IMR-90 (cell line): Measurements from ENCODE around the gene FRAS1. TPM values are rescaled to one million over a fixed set of nuclear protein-coding genes. Genes with fewer than 3 reads are reported as not detected.
A peak's percentile ranks its signal among the peaks of the same experiment; 100 is the strongest.

Source experiments
- ATAC-seq: fragments of 200-7000 bp; cut with Tn5 transposase; 2 replicates; pipeline ENCODE4 v1.9.1; 2020; ENCODE audit warnings: low read depth, mild to moderate bottlenecking, moderate library complexity
- BruUV-seq: library from RNA; stranded (reverse); fragments of 400-500 nt; replicated peaks from 2 replicates; lab custom pipeline; 2021; lab: Mats Ljungman, UMichigan
- CTCF ChIA-PET: fragments of 300-600 bp; formaldehyde crosslinking; extraction: SDS; loops from one replicate; lab custom pipeline; 2021; ENCODE audit warnings: antibody characterized with exemption; lab: Yijun Ruan, JAX
- POLR2A ChIA-PET: fragments of 300-600 bp; sonication (Branson Sonifier 250); formaldehyde crosslinking; loops from one replicate; lab custom pipeline; 2022; ENCODE audit warnings: antibody characterized with exemption; ENCODE audit not compliant: unreplicated experiment; lab: Charles Lee
- DNase-seq: peaks from one replicate; pipeline ENCODE4 v3.0.0; 2013
- H2AFZ ChIP-seq: replicated peaks from 2 replicates; pipeline ENCODE3; 2013; ENCODE audit warnings: low read length, mild to moderate bottlenecking; ENCODE audit not compliant: poor library complexity
- H2AK5ac ChIP-seq: 2 replicates; pipeline ENCODE4 v1.6.1; 2013; ENCODE audit warnings: low read depth, low read length, inconsistent platforms
- H2AK9ac ChIP-seq: replicated peaks from 2 replicates; pipeline ENCODE3; 2013; ENCODE audit warnings: mild to moderate bottlenecking, low read depth, low read length, moderate library complexity; ENCODE audit not compliant: poor library complexity
- H2BK120ac ChIP-seq: 2 replicates; pipeline ENCODE4 v1.6.1; 2013; ENCODE audit warnings: low read depth, low read length, inconsistent platforms
- H2BK15ac ChIP-seq: 3 replicates; pipeline ENCODE4 v1.6.1; 2013; ENCODE audit warnings: low read depth, low read length, inconsistent platforms
- H2BK20ac ChIP-seq: 2 replicates; pipeline ENCODE4 v1.6.1; 2013; ENCODE audit warnings: low read depth, mild to moderate bottlenecking, inconsistent platforms, low read length, moderate library complexity
- H2BK5ac ChIP-seq: 2 replicates; pipeline ENCODE4 v1.6.1; 2013; ENCODE audit warnings: mild to moderate bottlenecking, low read depth, low read length, inconsistent platforms; ENCODE audit not compliant: poor library complexity, severe bottlenecking
- H3K14ac ChIP-seq: replicated peaks from 2 replicates; pipeline ENCODE4 v1.6.1; 2013; ENCODE audit warnings: low read depth, low read length, inconsistent platforms
- H3K18ac ChIP-seq: 2 replicates; pipeline ENCODE4 v1.6.1; 2013; ENCODE audit warnings: low read depth, low read length, control low read depth
- H3K23ac ChIP-seq: 2 replicates; pipeline ENCODE4 v1.6.1; 2013; ENCODE audit warnings: low read depth, low read length, inconsistent platforms
- H3K27ac ChIP-seq: 2 replicates; pipeline ENCODE4 v1.5.1; 2013; ENCODE audit warnings: mild to moderate bottlenecking, control low read depth, low read length; ENCODE audit not compliant: insufficient read depth
- H3K27me3 ChIP-seq: 2 replicates; pipeline ENCODE4 v1.6.1; 2013; ENCODE audit warnings: low read length; ENCODE audit not compliant: control insufficient read depth, insufficient read depth
- H3K36me3 ChIP-seq: 2 replicates; pipeline ENCODE4 v1.6.1; 2013; ENCODE audit warnings: low read length, mixed read lengths; ENCODE audit not compliant: control insufficient read depth, insufficient read depth
- H3K4ac ChIP-seq: 2 replicates; pipeline ENCODE4 v1.6.1; 2013; ENCODE audit warnings: low read depth, low read length, inconsistent platforms
- H3K4me1 ChIP-seq: 2 replicates; pipeline ENCODE4 v1.6.1; 2013; ENCODE audit warnings: low read length, mixed read lengths; ENCODE audit not compliant: control insufficient read depth, insufficient read depth
- H3K4me2 ChIP-seq: 2 replicates; pipeline ENCODE4 v1.6.1; 2013; ENCODE audit warnings: low read depth, mild to moderate bottlenecking, control low read depth, low read length, moderate library complexity
- H3K4me3 ChIP-seq: 2 replicates; pipeline ENCODE4 v1.5.1; 2013; ENCODE audit warnings: low read depth, mild to moderate bottlenecking, control low read depth, low read length, moderate library complexity; ENCODE audit not compliant: insufficient read depth
- H3K56ac ChIP-seq: 2 replicates; pipeline ENCODE4 v1.6.1; 2013; ENCODE audit warnings: low read length, inconsistent platforms; ENCODE audit not compliant: insufficient read depth; ENCODE audit errors: extremely low read depth
- H3K79me1 ChIP-seq, 2 experiments: 2 replicates each; pipeline ENCODE4 v1.6.1; 2013; ENCODE audit warnings: low read length in 2 of 2, inconsistent platforms in 1 of 2, low read depth in 1 of 2
- H3K9ac ChIP-seq: 2 replicates; pipeline ENCODE4 v1.6.1; 2013; ENCODE audit warnings: low read depth, low read length, control low read depth
- H3K9me1 ChIP-seq: 2 replicates; pipeline ENCODE4 v1.6.1; 2013; ENCODE audit warnings: low read length, inconsistent platforms; ENCODE audit not compliant: insufficient read depth
- H3K9me3 ChIP-seq: 2 replicates; pipeline ENCODE4 v1.6.1; 2013; ENCODE audit warnings: low read length; ENCODE audit not compliant: control insufficient read depth, insufficient read depth
- H4K20me1 ChIP-seq: 2 replicates; pipeline ENCODE4 v1.6.1; 2013; ENCODE audit warnings: low read length, inconsistent platforms; ENCODE audit not compliant: insufficient read depth
- H4K5ac ChIP-seq: 2 replicates; pipeline ENCODE4 v1.6.1; 2013; ENCODE audit warnings: mild to moderate bottlenecking, low read depth, low read length, control low read depth
- H4K8ac ChIP-seq, 2 experiments: 2 replicates each; pipeline ENCODE4 v1.6.1; 2013; ENCODE audit warnings: low read depth in 2 of 2, low read length in 2 of 2, control low read depth in 1 of 2, inconsistent platforms in 1 of 2
- H4K91ac ChIP-seq: 2 replicates; pipeline ENCODE4 v1.6.1; 2013; ENCODE audit warnings: low read depth, low read length, inconsistent platforms; ENCODE audit not compliant: insufficient read depth
- CEBPB ChIP-seq: IDR thresholded peaks from 2 replicates; pipeline ENCODE4 v1.6.1; 2012; ENCODE audit warnings: low read depth, low read length, improper control_type of control experiment
- CHD1 ChIP-seq: IDR thresholded peaks from 2 replicates; pipeline ENCODE4 v1.6.1; 2012; ENCODE audit warnings: low read depth, low read length, improper control_type of control experiment
- FOS ChIP-seq: fragments of 150-350 bp; IDR thresholded peaks from 2 replicates; pipeline ENCODE4 v1.6.1; 2016; ENCODE audit warnings: low read depth, low read length
- MAFK ChIP-seq: IDR thresholded peaks from 2 replicates; pipeline ENCODE4 v1.6.1; 2012; ENCODE audit warnings: low read depth, low read length, improper control_type of control experiment
- MAZ ChIP-seq: IDR thresholded peaks from 2 replicates; pipeline ENCODE4 v1.6.1; 2012; ENCODE audit warnings: low read depth, mild to moderate bottlenecking, low read length, improper control_type of control experiment, moderate library complexity, borderline replicate concordance
- MXI1 ChIP-seq: IDR thresholded peaks from 2 replicates; pipeline ENCODE4 v1.6.1; 2012; ENCODE audit warnings: low read depth, mild to moderate bottlenecking, low read length, moderate library complexity, borderline replicate concordance
- NFE2L2 ChIP-seq: fragments of 150-350 bp; IDR thresholded peaks from 2 replicates; pipeline ENCODE4 v1.6.1; 2016; ENCODE audit warnings: low read depth, mild to moderate bottlenecking, low read length
- POLR2A ChIP-seq: IDR thresholded peaks from 2 replicates; pipeline ENCODE4 v1.6.1; 2012; ENCODE audit warnings: mild to moderate bottlenecking, low read depth, low read length
- RAD21 ChIP-seq: IDR thresholded peaks from 2 replicates; pipeline ENCODE4 v1.6.1; 2012; ENCODE audit warnings: low read length, improper control_type of control experiment
- RCOR1 ChIP-seq: IDR thresholded peaks from 2 replicates; pipeline ENCODE4 v1.6.1; 2012; ENCODE audit warnings: mild to moderate bottlenecking, low read length, improper control_type of control experiment; ENCODE audit not compliant: insufficient replicate concordance
- RFX5 ChIP-seq: IDR thresholded peaks from 2 replicates; pipeline ENCODE4 v1.8.0; 2012; ENCODE audit warnings: low read depth, mild to moderate bottlenecking, low read length, moderate library complexity
- SMC3 ChIP-seq: fragments of 150-350 bp; IDR thresholded peaks from 2 replicates; pipeline ENCODE4 v1.6.1; 2016; ENCODE audit warnings: low read depth, mild to moderate bottlenecking, antibody characterized with exemption, low read length, moderate library complexity
- USF2 ChIP-seq: fragments of 150-350 bp; IDR thresholded peaks from 2 replicates; pipeline ENCODE4 v1.6.1; 2017; ENCODE audit warnings: mild to moderate bottlenecking, antibody characterized with exemption, low read length, low read depth
- WGBS, 2 experiments: methylation state at CpG; one replicate each; pipeline versions ENCODE4 v1.1.5 to v1.1.7; 2013; ENCODE audit warnings: missing lambda C conversion rate in 2 of 2; ENCODE audit not compliant: insufficient read length in 1 of 2; ENCODE audit errors: extremely low coverage in 2 of 2; 5-methylcytosine and 5-hydroxymethylcytosine counted together
- dilution Hi-C: fragments of 300-500 bp; cut with HindIII; formaldehyde crosslinking; loops from one replicate; pipeline ENCODE4 v1.14.3; 2018; ENCODE audit warnings: low sequenced_read_pairs; ENCODE audit not compliant: unreplicated experiment
- in situ Hi-C: fragments of 300-500 bp; cut with MboI; formaldehyde crosslinking; loops from 3 replicates; pipeline ENCODE4 v1.14.3; 2019; ENCODE audit warnings: low sequenced_read_pairs, inconsistent platforms, mixed read lengths
- intact Hi-C: fragments of 100-400 bp; cut with micrococcal nuclease; formaldehyde crosslinking; loops from 2 replicates; pipeline ENCODE4 v1.10.0; 2022
- polyA plus RNA-seq, 3 experiments: library from polyadenylated mRNA; depleted of rRNA; stranded (reverse); fragments of >200 nt; gene quantifications; 2 replicates each; pipeline ENCODE4 v1.2.3, GENCODE V29; 2012; ENCODE audit warnings: low replicate concordance in 1 of 3
- total RNA-seq: library from RNA; depleted of rRNA; stranded (reverse); fragments of >200 nt; gene quantifications from 2 replicates; pipeline ENCODE4 v1.2.3, GENCODE V29; 2012
- TF ChIP-seq, protein P1 (sequence below): conservative IDR thresholded peaks from 2 replicates; pipeline ENCODE4 v1.5.1; 2012; ENCODE audit warnings: mild to moderate bottlenecking, low read depth, low read length, improper control_type of control experiment
- TF ChIP-seq, protein P2 (sequence below): fragments of 150-350 bp; IDR thresholded peaks from 2 replicates; pipeline ENCODE4 v1.6.1; 2016; ENCODE audit warnings: low read depth, mild to moderate bottlenecking, low read length, moderate library complexity, borderline replicate concordance

Gene FRAS1
- total and polyA plus RNA-seq, 2 of the 4 experiments (the other 2 are of a cell fraction), result under 0.01 to 0.03 TPM

DNA sequence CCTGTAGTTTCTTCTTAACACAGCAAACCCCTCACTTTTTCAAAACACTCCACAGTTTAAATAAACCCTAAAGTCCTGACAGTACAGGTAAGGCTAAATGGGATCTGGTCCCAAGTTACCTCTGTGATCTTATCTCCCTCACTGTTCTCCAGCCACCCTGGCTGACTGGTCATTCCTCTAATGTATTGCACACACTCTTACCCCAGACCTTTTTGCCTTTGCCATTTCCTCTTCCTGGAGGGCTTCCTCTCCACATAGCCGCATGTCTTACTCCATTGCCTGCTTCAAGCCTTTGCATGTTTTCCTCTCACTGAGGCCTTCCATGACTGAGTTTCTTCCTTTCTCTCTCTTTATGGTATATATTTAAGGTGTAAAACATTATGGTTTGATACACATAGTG is 474.9 kb downstream of the FRAS1 start:
- Histone ChIP-seq H3K27ac (no peak overlapping the region), H4K20me1 (no peaks in the 10 kb centered on the region), H3K27me3 (no peaks in the 10 kb centered on the region), H3K4me2 (no peak overlapping the region), H2AK5ac (no peak overlapping the region), H3K14ac (no peak overlapping the region), H3K79me1 (0 out of 4 replicates have a peak, but pooled peaks cover 0 to 4% of the 10 kb centered on the region in 2 experiments), H2AFZ (no peak overlapping the region), H4K8ac (no peak overlapping the region), H3K4ac (no peak overlapping the region), H3K4me3 (no peak overlapping the region), H3K4me1 (peaks cover 10% of the 10 kb centered on the region), H4K91ac (no peak overlapping the region), H2AK9ac (no peak overlapping the region), H3K36me3 (no peaks in the 10 kb centered on the region), H3K23ac (no peak overlapping the region), H3K18ac (no peak overlapping the region), H2BK20ac (no peak overlapping the region), H3K9me3 (no peaks in the 10 kb centered on the region), H3K9me1 (peaks cover 10% of the 10 kb centered on the region), H4K5ac (no peak overlapping the region), H3K9ac (no peak overlapping the region), H2BK15ac (0 out of 3 replicates have a peak overlapping the region, but pooled peaks have one; percentile 15), H2BK5ac (no peak overlapping the region), H2BK120ac (no peak overlapping the region), H3K56ac (no peak overlapping the region)
- no CpG with 5 or more reads among the region's 1 CpG for WGBS, 2 experiments
- no TSS peak for BruUV-seq
- no peak for DNase-seq
- dilution Hi-C loops, result no loop called here
- TF ChIP-seq SMC3 (no peak), MAFK (no peak), RAD21 (no peak), USF2 (no peak), CEBPB (no peak), NFE2L2 (no peak), POLR2A (no peak), FOS (no peak), RCOR1 (no peak), RFX5 (no peak), MXI1 (no peak), MAZ (no peak), CHD1 (no peak)
- TF ChIP-seq, protein P1, sequence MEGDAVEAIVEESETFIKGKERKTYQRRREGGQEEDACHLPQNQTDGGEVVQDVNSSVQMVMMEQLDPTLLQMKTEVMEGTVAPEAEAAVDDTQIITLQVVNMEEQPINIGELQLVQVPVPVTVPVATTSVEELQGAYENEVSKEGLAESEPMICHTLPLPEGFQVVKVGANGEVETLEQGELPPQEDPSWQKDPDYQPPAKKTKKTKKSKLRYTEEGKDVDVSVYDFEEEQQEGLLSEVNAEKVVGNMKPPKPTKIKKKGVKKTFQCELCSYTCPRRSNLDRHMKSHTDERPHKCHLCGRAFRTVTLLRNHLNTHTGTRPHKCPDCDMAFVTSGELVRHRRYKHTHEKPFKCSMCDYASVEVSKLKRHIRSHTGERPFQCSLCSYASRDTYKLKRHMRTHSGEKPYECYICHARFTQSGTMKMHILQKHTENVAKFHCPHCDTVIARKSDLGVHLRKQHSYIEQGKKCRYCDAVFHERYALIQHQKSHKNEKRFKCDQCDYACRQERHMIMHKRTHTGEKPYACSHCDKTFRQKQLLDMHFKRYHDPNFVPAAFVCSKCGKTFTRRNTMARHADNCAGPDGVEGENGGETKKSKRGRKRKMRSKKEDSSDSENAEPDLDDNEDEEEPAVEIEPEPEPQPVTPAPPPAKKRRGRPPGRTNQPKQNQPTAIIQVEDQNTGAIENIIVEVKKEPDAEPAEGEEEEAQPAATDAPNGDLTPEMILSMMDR, result no peak
- TF ChIP-seq, protein P2, sequence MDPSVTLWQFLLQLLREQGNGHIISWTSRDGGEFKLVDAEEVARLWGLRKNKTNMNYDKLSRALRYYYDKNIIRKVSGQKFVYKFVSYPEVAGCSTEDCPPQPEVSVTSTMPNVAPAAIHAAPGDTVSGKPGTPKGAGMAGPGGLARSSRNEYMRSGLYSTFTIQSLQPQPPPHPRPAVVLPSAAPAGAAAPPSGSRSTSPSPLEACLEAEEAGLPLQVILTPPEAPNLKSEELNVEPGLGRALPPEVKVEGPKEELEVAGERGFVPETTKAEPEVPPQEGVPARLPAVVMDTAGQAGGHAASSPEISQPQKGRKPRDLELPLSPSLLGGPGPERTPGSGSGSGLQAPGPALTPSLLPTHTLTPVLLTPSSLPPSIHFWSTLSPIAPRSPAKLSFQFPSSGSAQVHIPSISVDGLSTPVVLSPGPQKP, result no peak
- CTCF ChIA-PET, result no interaction called here
- no peak for ATAC-seq
- POLR2A ChIA-PET, result no interaction called here
- in situ Hi-C loops, result no loop called here
- intact Hi-C loops, result no loop called here
